GM19328 (cell line): Measurements from ENCODE around the gene AATK.

Experiments
- ATAC-seq: cut with Tn5 transposase; IDR thresholded peaks from one replicate; pipeline ENCODE4 v1.9.1; 2021; ENCODE audit warnings: mild to moderate bottlenecking, moderate library complexity; ENCODE audit not compliant: unreplicated experiment

Gene AATK

GRCh38 chr17:81118308-81119221, 47.5 kb downstream of the AATK start:
- ATAC-seq = no peak

- no peak for ATAC-seq
Measured at GRCh38 chr17:81117672-81118198, 48.3 kb downstream of the AATK start.

GRCh38 chr17:81116704-81117103, 49.3 kb downstream of the AATK start:
- ATAC-seq = no peak

DNA sequence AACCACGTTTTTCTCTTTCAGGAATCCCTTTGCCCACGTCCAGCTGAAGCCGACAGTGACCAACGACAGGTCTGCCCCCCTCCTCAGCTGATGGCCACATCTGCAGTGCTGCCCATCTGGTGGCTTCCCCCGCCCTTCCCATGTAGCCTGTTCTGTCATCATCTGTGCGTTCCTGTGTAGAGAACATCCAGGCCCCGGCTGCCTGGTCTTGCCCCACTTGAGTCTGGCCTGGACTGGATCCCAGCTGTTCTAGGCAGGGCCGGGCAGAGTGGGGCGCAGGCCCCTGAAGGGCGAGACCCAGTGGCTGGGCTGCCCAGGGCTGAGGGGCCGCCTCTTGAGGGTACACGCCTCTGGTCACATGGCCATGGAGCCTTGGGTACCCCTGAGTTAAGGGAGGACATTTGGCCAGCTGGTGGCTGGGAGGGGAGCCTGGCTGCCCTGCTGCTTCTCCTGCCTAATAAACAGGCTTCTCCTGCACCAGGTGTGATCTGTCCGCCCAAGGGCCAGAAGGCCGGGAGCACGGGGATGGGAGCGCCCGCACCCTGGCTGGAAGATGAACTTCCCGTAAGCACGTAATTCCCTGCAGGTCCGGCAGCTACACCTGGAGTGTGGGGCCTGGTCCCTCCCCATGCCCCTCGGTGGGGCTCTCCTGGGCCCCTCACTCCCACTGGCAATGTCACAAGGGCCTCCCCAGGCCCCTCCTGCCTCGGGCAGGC, 50.1 kb downstream of the AATK start:
- ATAC-seq = no peak

DNA sequence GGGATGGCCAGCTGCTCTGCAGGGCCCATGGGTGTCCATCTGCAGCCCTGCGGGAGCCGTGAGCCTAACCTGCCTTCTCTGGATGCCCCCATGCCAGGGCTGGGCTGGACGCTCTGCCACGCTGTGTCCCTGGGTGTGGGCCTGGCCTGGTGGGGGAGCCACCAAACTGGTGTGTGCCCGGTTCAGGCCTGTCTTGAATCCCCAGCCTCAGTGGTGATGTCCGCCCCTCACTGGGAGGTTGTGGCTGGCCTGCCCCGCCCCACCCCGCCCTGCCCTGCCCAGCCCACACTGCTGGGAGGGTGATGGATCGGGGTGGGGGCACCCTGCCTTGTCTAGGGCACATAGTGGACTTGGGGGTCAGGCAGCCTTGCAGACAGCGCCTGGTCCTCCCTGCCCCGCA, 50.8 kb downstream of the AATK start:
- ATAC-seq = no peak

DNA sequence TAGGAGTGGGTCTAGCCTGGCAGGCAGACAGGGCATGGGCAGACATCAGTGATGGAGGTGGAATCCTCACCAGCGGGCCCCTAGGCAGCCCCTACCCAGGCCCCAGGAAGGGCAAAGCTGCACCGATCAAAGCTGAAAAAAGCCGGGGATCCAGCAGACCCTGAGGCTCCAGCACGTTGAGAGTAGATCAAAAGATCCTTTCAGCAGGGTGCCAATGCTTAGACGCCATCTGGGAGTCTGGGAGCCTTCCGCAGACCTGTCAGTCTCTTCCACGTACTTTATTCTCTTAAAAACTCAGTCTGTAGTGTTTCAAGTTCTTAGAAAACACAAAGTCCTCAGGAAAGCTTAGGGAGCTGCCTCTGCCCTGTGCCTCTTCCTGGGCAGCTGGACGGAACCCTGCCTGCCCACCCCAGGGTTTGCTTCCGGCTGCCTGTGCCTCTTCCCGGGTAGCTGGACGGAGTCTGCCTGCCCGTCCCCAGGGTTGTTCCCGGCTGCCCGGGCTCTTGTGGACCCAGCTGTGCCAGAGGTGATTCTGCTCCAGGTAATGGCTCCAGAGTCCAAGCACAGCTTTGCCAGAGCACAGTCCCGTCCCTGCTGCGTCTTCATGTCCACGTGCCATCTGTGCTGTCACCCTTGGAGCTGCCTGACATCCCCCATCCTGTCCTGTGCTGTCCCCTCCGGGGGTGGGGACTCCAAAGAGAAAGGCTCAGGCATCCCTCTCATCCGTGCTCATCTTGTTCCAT, 51.5 kb downstream of the AATK start:
- no peak for ATAC-seq

GRCh38 chr17:81113158-81113724, 52.8 kb downstream of the AATK start:
- no peak for ATAC-seq

DNA sequence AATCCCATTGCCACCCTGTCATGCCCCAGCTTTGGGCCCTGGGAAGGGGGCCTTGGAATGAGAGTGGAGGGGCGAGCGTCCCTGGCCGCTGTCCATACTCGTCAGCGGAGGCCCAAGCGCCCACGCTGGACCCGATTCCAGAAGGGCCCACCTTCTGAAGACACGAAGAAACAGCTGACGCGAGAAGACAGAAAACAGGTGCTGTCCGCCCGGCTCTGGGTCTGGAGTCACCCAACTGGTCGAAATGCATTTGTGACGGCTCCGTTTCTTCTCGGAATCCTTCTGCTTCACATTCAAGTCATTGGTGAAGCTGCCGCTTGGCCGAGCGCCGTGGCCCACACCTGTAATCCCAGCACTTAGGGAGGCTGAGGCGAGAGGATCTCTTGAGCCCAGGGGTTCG, 53.6 kb downstream of the AATK start:
- no peak for ATAC-seq

- no peak for ATAC-seq
Measured at GRCh38 chr17:81111066-81111465, 55.0 kb downstream of the AATK start.

DNA sequence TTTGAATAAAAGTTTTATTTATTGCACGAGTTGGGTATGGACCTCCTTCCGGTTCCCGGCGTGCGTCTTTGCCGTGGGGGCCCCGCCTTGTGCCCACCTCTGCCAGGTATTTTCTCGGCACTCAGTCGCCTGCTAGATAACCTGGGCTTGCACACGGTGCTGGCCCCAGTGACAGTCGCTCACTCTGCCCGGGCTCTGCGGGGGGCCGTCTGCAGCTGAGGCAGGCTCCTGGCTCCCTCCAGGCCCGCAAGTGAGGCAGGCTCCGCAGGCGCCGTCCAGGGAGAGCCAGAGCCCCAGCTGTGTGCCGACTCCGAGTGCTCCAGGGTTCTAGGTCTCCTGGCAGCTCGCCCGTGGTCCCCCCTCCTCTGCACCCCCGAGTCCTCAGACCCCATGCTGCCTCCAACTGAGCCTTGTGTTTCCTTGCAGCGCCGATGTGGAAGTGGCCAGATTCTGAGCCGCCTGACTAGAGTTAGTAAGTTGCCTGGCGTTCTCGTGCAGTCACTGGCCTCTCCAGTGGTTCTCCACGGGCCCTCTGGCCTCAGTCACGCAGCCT, 55.5 kb downstream of the AATK start:
- no peak for ATAC-seq

GRCh38 chr17:81109957-81110356, 56.1 kb downstream of the AATK start:
- no peak for ATAC-seq

DNA sequence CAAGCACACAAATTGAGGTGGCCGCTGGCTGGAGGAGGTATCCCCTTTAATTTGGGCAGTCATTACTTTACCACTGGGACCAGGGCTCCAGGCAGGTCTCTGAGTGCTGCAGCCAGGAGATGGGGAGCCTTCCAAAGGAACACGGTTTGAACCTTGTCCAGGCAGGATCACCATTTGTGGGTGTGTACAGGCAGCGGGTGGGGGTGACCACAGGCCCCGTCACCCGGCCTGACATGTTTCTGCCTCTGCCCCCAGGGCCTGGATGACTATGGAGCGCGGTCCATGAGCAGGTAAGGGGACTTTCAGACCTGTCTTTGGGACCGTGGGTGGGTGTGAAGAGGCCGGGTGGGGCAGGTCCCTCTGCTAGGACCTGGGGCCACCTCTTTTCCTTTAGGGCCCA, 57.8 kb downstream of the AATK start:
- no peak for ATAC-seq

- ATAC-seq = no peak
Measured at GRCh38 chr17:81106716-81107115, 59.3 kb downstream of the AATK start.

DNA sequence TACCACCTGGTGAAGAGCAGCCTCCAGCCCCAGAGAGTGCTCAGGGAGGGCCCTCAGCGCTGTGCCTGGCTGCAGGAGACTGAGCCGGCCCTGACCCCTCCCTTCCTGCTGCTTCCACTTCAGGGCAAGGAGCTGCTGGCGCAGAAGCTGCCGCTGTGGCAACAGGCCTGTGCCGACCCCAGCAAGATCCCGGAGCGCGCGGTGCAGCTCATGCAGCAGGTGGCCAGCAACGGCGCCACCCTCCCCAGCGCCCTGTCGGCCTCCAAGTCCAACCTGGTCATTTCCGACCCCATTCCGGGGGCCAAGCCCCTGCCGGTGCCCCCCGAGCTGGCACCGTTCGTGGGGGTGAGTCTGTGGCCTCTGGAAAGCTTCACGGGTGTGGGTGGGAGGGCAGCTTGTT, 62.6 kb downstream of the AATK start:
- ATAC-seq = no peak

DNA sequence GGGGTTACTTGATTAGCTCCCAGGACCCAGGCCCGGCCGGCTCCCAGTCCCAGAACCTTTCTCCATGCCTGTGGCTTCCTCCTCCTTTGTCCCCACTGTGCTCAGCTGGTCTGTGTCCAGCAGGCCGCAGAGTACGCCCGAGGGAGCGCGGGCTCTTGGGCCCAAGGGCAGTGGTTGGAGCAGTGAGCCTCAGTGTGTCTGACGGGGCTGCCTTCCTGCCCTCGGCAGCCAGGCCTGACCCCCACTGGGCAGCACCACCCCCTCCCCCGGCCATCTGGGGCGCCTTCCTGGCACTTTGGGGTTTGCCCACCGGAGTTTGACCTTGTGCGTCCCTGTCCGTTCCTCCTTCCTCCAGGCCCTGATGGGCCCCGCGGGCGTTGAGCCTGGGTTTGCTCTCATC, 63.2 kb downstream of the AATK start:
- ATAC-seq = no peak

DNA sequence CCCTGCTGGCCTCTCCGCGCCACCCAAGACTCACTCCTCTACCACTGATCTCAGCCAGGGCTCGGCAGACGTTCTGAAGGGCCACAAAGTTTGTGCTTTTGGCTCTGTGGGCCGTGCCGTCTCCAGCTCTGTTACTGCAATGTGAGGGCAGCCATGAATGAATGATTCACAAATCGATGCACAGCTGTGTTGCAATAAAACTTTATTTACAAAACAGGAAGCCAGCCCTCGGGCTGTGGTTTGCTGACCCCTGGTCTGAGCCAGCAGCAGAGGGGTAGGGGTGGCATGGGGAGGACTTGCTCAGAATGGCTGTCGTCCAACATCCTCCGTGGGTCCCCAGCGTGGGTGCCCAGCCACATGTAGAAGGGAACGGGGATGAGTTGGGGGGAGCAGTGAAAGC, 63.7 kb downstream of the AATK start:
- no peak for ATAC-seq

DNA sequence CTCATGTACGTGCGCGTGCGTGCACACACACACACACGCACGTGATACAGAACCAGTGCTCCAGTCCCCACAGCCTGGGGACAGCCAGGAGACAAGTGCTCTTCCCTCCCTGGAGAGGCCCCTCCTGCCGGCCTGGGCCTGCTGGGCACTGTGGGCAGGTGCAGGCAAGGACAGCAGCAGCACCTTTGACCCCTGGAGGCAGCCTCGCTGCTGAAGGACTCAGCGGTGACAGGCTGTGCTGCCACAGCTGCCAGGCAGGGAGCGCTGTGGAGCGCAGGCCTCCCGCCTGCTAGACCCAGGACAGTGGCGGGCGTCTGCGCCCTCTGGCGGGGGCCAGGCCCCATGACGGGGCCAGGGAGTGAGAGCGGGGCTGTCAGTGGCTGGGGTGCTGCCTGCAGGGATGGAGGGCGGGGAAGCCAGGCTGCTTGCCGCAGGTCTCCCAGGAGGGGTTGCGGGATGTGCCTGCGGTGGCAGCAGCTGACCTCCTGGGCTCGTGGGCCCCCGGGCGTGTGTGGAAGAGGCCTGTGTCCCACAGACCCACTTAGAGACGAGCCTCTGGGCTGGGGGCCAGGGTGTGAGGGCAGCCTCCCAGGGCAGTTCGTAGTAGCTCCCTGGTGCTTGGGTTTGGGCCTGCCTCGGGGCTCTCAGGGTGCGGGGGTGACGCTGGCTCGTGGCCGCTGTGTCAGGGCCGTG, 64.3 kb downstream of the AATK start:
- peak; percentile 91 for ATAC-seq

DNA sequence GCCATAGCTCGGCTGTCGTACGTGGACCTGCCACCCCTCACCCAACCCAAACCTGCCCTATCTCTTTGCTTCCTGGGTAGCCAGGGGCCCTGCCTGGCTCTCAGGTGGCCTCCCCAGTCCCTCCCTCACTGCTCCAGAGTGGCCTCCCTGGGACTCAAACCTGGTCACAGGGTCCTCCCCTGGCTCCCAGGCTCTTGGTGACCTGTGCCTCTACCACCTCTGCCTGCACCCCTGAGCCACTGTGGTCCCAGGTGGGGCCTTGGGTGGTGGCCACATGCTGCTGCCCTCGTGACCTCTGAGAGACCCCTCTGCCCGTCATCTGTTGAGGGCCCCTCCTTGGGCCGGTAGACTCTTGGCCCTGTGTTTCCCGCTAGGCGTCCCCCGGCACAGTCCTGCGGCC, 65.4 kb downstream of the AATK start:
- ATAC-seq = no peak

DNA sequence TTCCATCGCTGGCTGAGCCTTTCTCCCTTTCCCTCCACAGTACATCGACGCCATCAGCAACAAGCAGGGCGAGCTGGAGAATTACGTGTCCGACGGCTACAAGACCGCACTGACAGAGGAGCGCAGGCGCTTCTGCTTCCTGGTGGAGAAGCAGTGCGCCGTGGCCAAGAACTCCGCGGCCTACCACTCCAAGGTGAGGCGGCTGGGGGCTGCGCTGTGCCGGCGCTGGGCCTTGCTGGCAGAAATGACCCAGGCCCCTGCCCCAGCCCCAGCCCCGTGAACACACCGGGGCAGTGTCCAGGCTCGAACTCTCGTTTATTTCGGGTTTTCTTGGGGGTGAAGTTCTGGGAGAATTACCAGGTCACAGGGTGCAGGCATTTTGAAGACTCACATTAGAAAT, 66.1 kb downstream of the AATK start:
- ATAC-seq = no peak

- ATAC-seq = no peak
Measured at GRCh38 chr17:81097943-81098308, 68.1 kb downstream of the AATK start.
